ENCODE measurements around the gene SFRP5. TPM values are rescaled to one million over a fixed set of nuclear protein-coding genes. Genes with fewer than 3 reads are reported as not detected.
A peak's percentile ranks its signal among the peaks of the same experiment; 100 is the strongest.

SFRP5 gene
- total RNA-seq, 4 donors from 2014 or later, result 11.9 to 34.4 (median 18.2) TPM

DNA sequence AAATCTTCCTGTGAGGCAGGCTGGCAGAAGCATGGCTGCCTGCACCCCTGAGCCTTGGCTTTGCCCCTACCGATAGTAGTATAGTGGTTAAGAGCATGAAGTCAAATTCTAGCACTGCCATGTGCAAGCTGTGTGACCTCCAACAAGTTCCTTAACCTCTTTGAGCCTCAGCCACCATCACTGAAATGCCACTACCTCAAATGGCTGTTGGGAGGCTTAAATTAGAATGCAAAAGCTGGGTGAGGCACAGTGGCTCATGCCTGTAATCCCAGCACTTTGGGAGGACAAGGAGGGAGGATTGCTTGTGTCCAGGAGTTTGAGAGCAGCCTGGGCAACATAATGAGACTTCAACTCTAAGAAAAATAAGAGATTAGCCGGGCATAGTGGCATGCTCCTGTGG is 8.4 kb downstream of the SFRP5 start:
- 90 to 100% methylated on average over 1 to 2 of the region's 2 CpGs for WGBS, 2 donors (ENCODE audit: low coverage in 1 of 2)
- TF ChIP-seq, protein P1, sequence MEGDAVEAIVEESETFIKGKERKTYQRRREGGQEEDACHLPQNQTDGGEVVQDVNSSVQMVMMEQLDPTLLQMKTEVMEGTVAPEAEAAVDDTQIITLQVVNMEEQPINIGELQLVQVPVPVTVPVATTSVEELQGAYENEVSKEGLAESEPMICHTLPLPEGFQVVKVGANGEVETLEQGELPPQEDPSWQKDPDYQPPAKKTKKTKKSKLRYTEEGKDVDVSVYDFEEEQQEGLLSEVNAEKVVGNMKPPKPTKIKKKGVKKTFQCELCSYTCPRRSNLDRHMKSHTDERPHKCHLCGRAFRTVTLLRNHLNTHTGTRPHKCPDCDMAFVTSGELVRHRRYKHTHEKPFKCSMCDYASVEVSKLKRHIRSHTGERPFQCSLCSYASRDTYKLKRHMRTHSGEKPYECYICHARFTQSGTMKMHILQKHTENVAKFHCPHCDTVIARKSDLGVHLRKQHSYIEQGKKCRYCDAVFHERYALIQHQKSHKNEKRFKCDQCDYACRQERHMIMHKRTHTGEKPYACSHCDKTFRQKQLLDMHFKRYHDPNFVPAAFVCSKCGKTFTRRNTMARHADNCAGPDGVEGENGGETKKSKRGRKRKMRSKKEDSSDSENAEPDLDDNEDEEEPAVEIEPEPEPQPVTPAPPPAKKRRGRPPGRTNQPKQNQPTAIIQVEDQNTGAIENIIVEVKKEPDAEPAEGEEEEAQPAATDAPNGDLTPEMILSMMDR (IDR thresholded peaks at IDR 0.05), result no peak
- TF ChIP-seq POLR2AphosphoS5 (IDR thresholded peaks at IDR 0.05), result no peak
- TF ChIP-seq EP300 (IDR thresholded peaks at IDR 0.05), result no peak
- no peak for TF ChIP-seq POLR2A (IDR thresholded peaks at IDR 0.05)
- H3K27me3 ChIP-seq, result peaks cover 17% of the 10 kb centered on the region
- peaks cover 0 to 47% of the 10 kb centered on the region in 2 donors for H3K36me3 ChIP-seq
- ATAC-seq, result no peak
- H3K4me1 ChIP-seq, result peaks cover 0 to 13% (median 0%) of the 10 kb centered on the region in 3 donors
- H3K9me3 ChIP-seq, result no peaks in the 10 kb centered on the region
- H3K27ac ChIP-seq, result peak overlapping the region in 3 of 4 donors; percentile 37 to 66 (median 53)
- H3K4me3 ChIP-seq, result no peak overlapping the region

DNA sequence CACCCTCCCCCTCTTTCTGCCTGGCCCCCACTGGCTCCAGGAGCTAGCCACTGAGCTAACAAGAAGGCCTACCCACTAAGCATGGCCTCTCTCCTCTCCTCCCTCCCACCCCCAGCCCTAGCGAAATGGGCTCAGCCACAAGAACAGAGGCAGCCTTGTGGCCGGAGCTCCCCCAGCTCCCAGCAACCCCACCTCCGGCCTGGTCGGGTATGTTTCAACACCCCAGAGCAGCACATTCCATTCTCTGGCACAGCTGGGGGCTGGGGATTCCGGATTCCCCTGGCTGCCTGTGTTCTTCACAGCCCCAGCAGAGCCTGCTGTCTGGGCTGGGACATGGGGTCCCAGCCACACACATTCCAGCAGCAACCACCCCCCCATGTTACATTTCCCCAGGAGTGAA is 9.0 kb downstream of the SFRP5 start:
- peak overlapping the region in 3 of 4 donors; percentile 53 to 66 (median 54) for H3K27ac ChIP-seq
- peaks cover 0 to 13% (median 0%) of the 10 kb centered on the region in 3 donors for H3K4me1 ChIP-seq
- H3K36me3 ChIP-seq, result peaks cover 0 to 53% of the 10 kb centered on the region in 2 donors
- peak; percentile 42 for ATAC-seq
- no peak overlapping the region for H3K4me3 ChIP-seq
- peaks cover 11% of the 10 kb centered on the region for H3K27me3 ChIP-seq
- H3K9me3 ChIP-seq, result no peaks in the 10 kb centered on the region
- WGBS, 2 donors (ENCODE audit: low coverage in 1 of 2), result 56% methylated on average over 2 of the region's 5 CpGs; no CpG with 5 or more reads in 1 of the 2 donors
- peak; percentile 9 for TF ChIP-seq POLR2AphosphoS5 (IDR thresholded peaks at IDR 0.05)
- TF ChIP-seq EP300 (IDR thresholded peaks at IDR 0.05), result no peak

DNA sequence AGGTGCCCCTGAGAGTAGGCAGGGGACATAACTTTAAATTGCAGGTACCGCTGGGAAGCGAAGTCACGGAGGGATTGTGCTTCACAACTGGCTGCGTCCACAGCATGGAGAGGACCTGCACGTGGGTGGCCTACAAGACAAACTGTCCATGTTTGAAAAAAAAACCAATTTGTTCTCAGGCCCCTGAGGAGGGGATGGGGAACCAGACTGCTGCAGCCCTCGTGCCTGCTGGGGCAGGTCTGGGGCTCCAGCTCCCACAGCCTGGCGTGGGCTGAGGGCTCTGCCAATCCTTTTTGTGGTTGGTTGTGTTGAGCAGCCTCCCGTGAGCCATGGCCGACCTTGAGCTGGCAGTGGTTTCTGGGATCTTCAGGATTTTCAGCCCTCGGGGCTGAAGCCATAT is 9.7 kb downstream of the SFRP5 start:
- TF ChIP-seq POLR2A (IDR thresholded peaks at IDR 0.05) (no peak), POLR2AphosphoS5 (IDR thresholded peaks at IDR 0.05) (no peak), EP300 (IDR thresholded peaks at IDR 0.05) (no peak)
- TF ChIP-seq, protein P1 (IDR thresholded peaks at IDR 0.05), result no peak
- Histone ChIP-seq H3K27ac (peak overlapping the region in 3 of 4 donors; percentile 37 to 59 (median 54)), H3K27me3 (peaks cover 4% of the 10 kb centered on the region), H3K4me1 (peaks cover 0 to 13% (median 0%) of the 10 kb centered on the region in 3 donors), H3K4me3 (no peak overlapping the region), H3K9me3 (no peaks in the 10 kb centered on the region), H3K36me3 (peaks cover 0 to 61% of the 10 kb centered on the region in 2 donors)
- ATAC-seq, result no peak
- 80 to 100% methylated on average over 1 to 3 of the region's 10 CpGs for WGBS, 2 donors (ENCODE audit: low coverage in 1 of 2)

DNA sequence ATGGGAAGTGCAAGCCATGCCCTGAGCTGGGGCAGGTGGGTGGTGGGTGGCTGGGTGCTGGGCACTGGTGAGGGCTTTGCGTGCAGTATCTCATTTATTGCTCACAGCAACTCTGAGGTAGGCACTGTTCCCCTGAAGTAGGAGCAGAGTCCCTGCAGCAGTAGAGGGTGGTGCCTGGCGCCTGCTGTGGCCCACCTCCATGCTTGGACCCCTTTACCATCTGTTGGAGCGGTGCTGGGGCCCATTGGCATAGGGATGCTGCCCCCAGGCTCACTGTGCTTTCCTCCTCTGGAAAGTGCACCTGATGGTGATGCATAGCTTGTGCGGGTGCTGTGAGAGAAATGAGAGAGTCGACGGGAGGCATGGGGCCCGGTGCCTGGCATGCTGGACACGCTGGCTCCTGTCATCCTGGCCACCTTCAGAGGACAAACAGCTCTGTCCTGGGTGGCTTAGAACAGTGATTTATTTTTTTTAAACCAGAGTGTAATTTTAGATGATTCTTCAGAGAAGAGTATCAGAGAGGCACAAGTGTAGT is 10.4 kb downstream of the SFRP5 start:
- H3K27me3 ChIP-seq, result no peaks in the 10 kb centered on the region
- TF ChIP-seq EP300 (IDR thresholded peaks at IDR 0.05), result no peak
- TF ChIP-seq, protein P1 (IDR thresholded peaks at IDR 0.05), result no peak
- TF ChIP-seq POLR2A (IDR thresholded peaks at IDR 0.05), result no peak
- TF ChIP-seq POLR2AphosphoS5 (IDR thresholded peaks at IDR 0.05), result no peak
- H3K4me1 ChIP-seq, result peaks cover 0 to 13% (median 0%) of the 10 kb centered on the region in 3 donors
- 60 to 98% methylated on average over 1 to 6 of the region's 8 CpGs for WGBS, 2 donors (ENCODE audit: low coverage in 1 of 2)
- H3K9me3 ChIP-seq, result no peaks in the 10 kb centered on the region
- no peak overlapping the region for H3K4me3 ChIP-seq
- peaks cover 0 to 67% of the 10 kb centered on the region in 2 donors for H3K36me3 ChIP-seq
- peak overlapping the region in 1 of 4 donors; percentile 59 for H3K27ac ChIP-seq
- no peak for ATAC-seq

DNA sequence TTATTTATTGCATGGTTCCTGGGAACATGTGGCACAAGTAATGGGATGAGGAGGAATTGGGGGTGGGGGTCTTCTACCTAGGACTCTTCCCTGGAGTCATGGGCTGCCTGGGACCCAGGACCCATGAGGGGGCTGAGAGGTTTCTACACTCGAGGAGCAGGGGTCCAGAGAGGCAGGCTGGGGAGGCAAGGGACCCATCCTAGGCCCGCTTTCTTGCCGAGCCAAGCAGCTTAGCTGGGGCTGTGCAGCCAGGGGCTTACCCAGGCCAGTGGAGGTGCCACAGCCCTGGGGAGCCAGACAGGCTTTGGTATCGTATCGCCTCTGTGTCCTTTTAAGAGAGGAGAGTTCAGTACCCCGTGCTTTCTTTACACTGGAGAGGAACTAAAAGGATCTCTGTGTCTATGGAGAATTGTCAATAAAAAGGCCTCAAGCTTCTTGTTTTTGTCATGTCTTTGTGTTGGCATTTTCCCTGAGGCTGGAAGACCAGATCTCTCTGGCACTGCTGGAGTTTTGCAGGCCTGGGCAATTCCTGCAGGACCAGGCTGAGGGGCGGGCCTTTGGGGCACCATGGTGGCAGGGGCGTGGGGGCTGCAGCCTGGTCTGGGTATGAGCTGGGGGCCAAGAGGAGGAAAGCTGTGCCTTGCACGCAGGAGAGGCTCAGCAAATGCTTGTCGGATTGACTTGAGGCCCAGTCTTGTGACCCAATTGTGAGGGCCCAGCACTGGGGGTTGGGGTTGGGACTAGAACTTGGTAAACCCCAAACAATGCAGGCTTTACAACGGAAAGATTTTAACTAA is 11.1 kb downstream of the SFRP5 start:
- TF ChIP-seq, protein P1 (IDR thresholded peaks at IDR 0.05), result no peak
- TF ChIP-seq EP300 (IDR thresholded peaks at IDR 0.05) (no peak), POLR2AphosphoS5 (IDR thresholded peaks at IDR 0.05) (no peak), POLR2A (IDR thresholded peaks at IDR 0.05) (no peak)
- no peaks in the 10 kb centered on the region for H3K27me3 ChIP-seq
- H3K4me1 ChIP-seq, result peaks cover 0 to 13% (median 0%) of the 10 kb centered on the region in 3 donors
- no peak for ATAC-seq
- H3K9me3 ChIP-seq, result no peaks in the 10 kb centered on the region
- peak overlapping the region in 3 of 4 donors; percentile 16 to 59 (median 47) for H3K27ac ChIP-seq
- WGBS, 2 donors (ENCODE audit: low coverage in 1 of 2), result 86 to 89% methylated on average over 1 to 2 of the region's 11 CpGs
- no peak overlapping the region for H3K4me3 ChIP-seq
- peaks cover 0 to 74% of the 10 kb centered on the region in 2 donors for H3K36me3 ChIP-seq

Data from gastroesophageal sphincter (tissue), 4 donors.